Measurements from ENCODE around the gene MED31.

MED31 gene

DNA sequence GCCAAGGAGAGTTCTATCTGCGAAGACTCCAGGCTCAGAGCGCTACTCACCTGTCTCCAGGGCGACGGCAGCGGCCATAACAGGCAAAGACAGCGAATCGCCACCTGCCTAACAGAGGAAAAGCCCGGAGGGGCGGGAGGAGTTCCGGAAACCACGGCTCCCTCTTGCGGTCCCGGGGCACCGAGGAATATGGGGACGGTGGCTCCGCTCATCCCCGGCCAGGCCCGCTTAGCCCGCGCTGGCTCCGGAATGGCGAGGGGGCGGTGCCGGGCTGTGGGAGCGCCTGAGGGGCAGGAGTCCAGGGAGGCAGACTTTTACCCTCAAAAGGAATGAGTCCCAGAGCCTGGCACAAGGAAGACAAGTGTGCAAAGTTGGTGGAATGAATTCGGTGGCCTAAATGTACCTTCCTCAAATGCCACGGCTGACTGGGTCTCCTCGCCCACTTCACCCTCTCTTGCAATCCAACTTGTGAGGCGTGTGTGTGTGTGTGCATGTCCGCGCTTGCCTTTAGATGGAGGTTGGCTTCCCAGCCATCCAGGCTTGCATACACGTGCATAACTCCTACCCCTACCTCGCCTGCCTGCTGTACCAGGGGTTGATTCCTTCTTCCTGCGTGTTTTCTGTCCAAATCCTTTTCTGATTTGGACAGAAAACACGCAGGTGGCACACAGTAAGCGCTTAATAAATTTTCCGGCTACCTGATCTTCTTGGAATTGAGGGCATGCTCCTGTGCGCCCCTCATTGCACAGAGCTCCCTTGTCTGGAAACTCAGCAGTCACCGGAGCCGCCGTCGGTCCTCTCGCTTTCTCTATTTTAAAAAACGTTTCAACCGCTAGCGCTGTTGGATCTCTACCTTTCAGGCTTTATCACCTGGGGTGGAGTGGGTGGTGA is 3.7 kb upstream of the MED31 start:
- DNase-seq (ENCODE audit: low read depth), result no peak
- TF ChIP-seq, protein P1, sequence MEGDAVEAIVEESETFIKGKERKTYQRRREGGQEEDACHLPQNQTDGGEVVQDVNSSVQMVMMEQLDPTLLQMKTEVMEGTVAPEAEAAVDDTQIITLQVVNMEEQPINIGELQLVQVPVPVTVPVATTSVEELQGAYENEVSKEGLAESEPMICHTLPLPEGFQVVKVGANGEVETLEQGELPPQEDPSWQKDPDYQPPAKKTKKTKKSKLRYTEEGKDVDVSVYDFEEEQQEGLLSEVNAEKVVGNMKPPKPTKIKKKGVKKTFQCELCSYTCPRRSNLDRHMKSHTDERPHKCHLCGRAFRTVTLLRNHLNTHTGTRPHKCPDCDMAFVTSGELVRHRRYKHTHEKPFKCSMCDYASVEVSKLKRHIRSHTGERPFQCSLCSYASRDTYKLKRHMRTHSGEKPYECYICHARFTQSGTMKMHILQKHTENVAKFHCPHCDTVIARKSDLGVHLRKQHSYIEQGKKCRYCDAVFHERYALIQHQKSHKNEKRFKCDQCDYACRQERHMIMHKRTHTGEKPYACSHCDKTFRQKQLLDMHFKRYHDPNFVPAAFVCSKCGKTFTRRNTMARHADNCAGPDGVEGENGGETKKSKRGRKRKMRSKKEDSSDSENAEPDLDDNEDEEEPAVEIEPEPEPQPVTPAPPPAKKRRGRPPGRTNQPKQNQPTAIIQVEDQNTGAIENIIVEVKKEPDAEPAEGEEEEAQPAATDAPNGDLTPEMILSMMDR (IDR thresholded peaks at IDR 0.05; ENCODE audit: low read depth, low read length, missing control alignments), result no peak
- H3K4me3 ChIP-seq (ENCODE audit: low read depth, low read length), result no peak overlapping the region

DNA sequence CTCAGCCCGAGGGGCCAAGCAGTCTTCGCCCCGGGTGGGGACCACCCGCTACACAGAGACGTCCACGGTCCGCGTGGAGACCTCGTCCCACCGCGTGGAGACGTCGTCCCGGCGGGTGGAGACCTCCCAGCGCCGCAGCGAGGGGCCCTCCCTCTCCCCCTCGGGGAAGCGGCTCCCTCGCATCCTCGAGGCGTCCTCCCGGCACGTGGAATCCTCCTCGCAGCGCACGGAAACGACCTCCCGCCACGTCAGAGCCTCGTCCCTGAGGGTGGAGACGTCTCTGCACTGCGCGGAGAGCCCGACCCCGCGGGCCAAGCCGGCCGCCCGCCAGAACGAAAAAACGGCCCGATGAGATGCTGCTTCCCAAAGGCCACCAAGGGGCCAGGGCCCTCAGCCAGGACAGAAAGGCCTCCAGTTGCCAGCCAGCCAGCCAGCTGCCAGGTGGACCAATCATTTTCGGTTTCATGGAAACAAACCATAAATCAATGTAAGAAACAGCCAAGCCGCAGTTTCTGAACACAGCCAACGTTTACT is 581 bp upstream of the MED31 start:
- peak overlapping the region; percentile 87 for H3K4me3 ChIP-seq (ENCODE audit: low read depth, low read length)
- TF ChIP-seq, protein P1 (IDR thresholded peaks at IDR 0.05; ENCODE audit: low read depth, low read length, missing control alignments), result no peak
- DNase-seq (ENCODE audit: low read depth), result no peak

DNA sequence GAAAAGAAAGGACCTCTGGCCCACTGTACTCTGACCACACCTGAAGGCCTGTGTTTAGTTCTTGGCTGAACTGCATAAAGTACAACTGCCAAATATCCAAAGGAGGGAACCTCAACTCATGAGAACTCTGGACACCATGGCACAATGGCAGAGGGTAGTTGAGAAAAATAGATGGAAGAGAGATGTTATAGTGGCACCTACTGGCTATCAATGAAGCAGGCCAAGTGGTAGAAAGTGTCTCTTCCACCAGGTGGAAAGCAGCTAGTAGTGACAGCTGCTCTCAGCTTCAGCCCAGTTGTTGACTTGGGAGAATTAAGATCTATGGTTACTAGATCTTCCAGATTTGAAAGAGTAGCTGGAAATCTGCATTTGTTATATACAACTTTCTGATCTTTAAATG is 3.2 kb downstream of the MED31 start:
- DNase-seq (ENCODE audit: low read depth), result no peak
- TF ChIP-seq, protein P1 (IDR thresholded peaks at IDR 0.05; ENCODE audit: low read depth, low read length, missing control alignments), result peak; percentile 45
- no peak overlapping the region for H3K4me3 ChIP-seq (ENCODE audit: low read depth, low read length)

DNA sequence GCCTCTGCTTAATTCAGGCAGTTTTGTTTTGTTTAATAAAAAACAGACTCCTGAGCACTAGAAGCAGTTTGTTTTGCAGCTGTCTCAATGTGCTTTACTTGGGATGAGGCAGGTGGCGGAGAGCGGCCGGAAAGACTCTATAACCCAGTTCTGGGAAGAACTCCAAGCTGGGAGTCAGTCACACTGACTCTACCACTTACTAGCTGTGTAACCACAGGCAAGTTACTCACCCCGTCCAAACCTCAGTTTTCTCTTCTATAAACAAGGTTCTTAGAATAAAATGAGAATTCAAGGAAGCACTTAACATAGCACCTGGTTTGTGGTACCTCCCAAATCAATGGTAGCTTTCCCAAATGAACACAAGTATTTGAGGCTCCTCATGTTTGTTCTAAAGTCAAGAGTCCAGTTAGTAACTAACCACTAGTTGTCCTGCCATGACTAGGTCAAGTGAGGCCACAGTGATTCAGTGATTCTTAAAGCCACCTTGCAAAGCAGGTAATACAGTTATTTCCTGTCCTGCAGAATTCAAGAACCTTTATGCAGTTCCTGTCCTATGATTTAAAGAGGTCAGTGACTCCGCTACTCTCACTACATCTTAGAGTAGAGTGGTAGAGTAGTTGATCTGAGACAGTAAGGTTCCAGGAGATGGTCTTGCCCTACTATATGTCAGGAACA is 7.8 kb downstream of the MED31 start:
- H3K4me3 ChIP-seq (ENCODE audit: low read depth, low read length), result no peak overlapping the region
- TF ChIP-seq, protein P1 (IDR thresholded peaks at IDR 0.05; ENCODE audit: low read depth, low read length, missing control alignments), result no peak
- no peak for DNase-seq (ENCODE audit: low read depth)

- no peak overlapping the region; the same call in 1 of the 2 replicates for H3K4me3 ChIP-seq (ENCODE audit: low read depth, low read length)
- DNase-seq (ENCODE audit: low read depth), result no peak
- TF ChIP-seq, protein P1 (IDR thresholded peaks at IDR 0.05; ENCODE audit: low read depth, low read length, missing control alignments), result no peak
These were observed 8.8 kb downstream of the MED31 start for GRCh38 chr17:6642592-6642991.

DNA sequence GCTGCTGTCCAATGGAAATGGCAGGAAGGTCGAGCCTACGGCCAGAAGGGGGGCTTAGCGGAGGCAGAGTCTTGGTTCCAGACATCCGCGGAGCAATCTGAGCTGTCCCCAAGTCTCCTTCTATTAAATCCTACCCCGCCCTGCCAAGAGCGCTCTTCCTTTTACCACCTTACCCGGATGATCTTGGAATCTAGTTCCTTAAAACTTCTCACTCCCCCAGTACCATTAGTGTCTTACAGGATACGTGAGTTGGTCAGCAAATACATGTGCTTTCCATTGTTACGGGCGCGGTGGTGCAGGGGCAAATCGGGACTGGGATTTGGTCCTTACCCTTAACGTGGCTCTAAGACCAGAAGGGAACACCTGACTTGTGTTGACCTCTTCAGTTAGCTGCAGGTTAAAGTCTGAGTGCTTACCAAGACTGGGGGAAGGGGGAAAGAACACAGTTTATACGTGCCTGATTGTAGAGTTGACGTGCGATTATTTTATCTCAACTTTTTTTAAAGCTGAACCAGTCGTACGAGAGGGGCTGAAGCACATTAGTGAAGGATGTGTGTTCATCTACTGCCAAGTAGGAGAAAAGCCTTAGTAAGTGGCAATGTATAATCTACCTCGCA is 10.1 kb downstream of the MED31 start:
- H3K4me3 ChIP-seq (ENCODE audit: low read depth, low read length), result peak overlapping the region; percentile 66
- DNase-seq (ENCODE audit: low read depth), result no peak
- TF ChIP-seq, protein P1 (IDR thresholded peaks at IDR 0.05; ENCODE audit: low read depth, low read length, missing control alignments), result no peak
